Measurements from ENCODE around the gene PRR4.

Gene PRR4

GRCh38 chr12:10826258-10826657 lies 23.0 kb downstream of the PRR4 start, which contains the start of gene TAS2R10:
Gene TAS2R10, minus strand, starts transcription at chr12:10826358. Its CDS starts 89 bp downstream, at chr12:10826269.
- H3K36me3 ChIP-seq (replicated peaks; ENCODE audit: low read depth, low read length), result no peaks in the 10 kb centered on the region
- H3K9me3 ChIP-seq (ENCODE audit: insufficient read depth, low read length), result no peaks in the 10 kb centered on the region
- H3K27me3 ChIP-seq (ENCODE audit: low read depth, low read length), result no peaks in the 10 kb centered on the region
- no peak within 1 kb of the TSS for H2AFZ ChIP-seq (ENCODE audit: low read depth, low read length)
- H4K20me1 ChIP-seq (ENCODE audit: insufficient read depth, low read length), result no peaks in the 10 kb centered on the region
- no peak within 1 kb of the TSS for H3K4me3 ChIP-seq (ENCODE audit: low read length)
- H3K27ac ChIP-seq (ENCODE audit: low read length), result no peak within 1 kb of the TSS
- H3K9ac ChIP-seq (ENCODE audit: low read length), result no peak within 1 kb of the TSS
- no peak for TF ChIP-seq CTCF (IDR thresholded peaks at IDR 0.05; ENCODE audit: low read depth, low read length)
- no peak for TF ChIP-seq EZH2phosphoT487 (IDR thresholded peaks at IDR 0.05; ENCODE audit: low read depth)
- H3K4me2 ChIP-seq (ENCODE audit: low read length), result no peak within 1 kb of the TSS
- no peaks in the 10 kb centered on the region for H3K4me1 ChIP-seq (ENCODE audit: low read length)
- no peaks in the 10 kb centered on the region for H3K79me2 ChIP-seq (ENCODE audit: low read length)

- Histone ChIP-seq H3K27ac (ENCODE audit: low read length) (no peak overlapping the region), H3K4me3 (ENCODE audit: low read length) (no peak overlapping the region)
- TF ChIP-seq CTCF (IDR thresholded peaks at IDR 0.05; ENCODE audit: low read depth, low read length) (no peak), EZH2phosphoT487 (IDR thresholded peaks at IDR 0.05; ENCODE audit: low read depth) (no peak)
Observed at GRCh38 chr12:10824957-10825356, 24.3 kb downstream of the PRR4 start.

GRCh38 chr12:10811883-10812536 lies 37.3 kb downstream of the PRR4 start:
- H3K4me3 ChIP-seq (ENCODE audit: low read length), result no peak overlapping the region
- H3K27me3 ChIP-seq (ENCODE audit: low read depth, low read length), result no peaks in the 10 kb centered on the region
- H3K79me2 ChIP-seq (ENCODE audit: low read length), result no peaks in the 10 kb centered on the region
- H3K9me3 ChIP-seq (ENCODE audit: insufficient read depth, low read length), result no peaks in the 10 kb centered on the region
- no peak overlapping the region for H3K27ac ChIP-seq (ENCODE audit: low read length)
- no peaks in the 10 kb centered on the region for H3K36me3 ChIP-seq (replicated peaks; ENCODE audit: low read depth, low read length)
- H3K4me1 ChIP-seq (ENCODE audit: low read length), result no peaks in the 10 kb centered on the region
- TF ChIP-seq EZH2phosphoT487 (IDR thresholded peaks at IDR 0.05; ENCODE audit: low read depth) (no peak), CTCF (IDR thresholded peaks at IDR 0.05; ENCODE audit: low read depth, low read length) (no peak)
- no peaks in the 10 kb centered on the region for H4K20me1 ChIP-seq (ENCODE audit: insufficient read depth, low read length)
- no peak overlapping the region for H3K9ac ChIP-seq (ENCODE audit: low read length)
- H3K4me2 ChIP-seq (ENCODE audit: low read length), result no peak overlapping the region
- no peak overlapping the region for H2AFZ ChIP-seq (ENCODE audit: low read depth, low read length)

More at GRCh38 chr12:10824957-10825356, 24.3 kb downstream of the PRR4 start:
- H4K20me1 ChIP-seq (ENCODE audit: insufficient read depth, low read length), result no peaks in the 10 kb centered on the region
- no peak overlapping the region for H2AFZ ChIP-seq (ENCODE audit: low read depth, low read length)
- H3K9me3 ChIP-seq (ENCODE audit: insufficient read depth, low read length), result no peaks in the 10 kb centered on the region
- no peak overlapping the region for H3K4me2 ChIP-seq (ENCODE audit: low read length)
- H3K79me2 ChIP-seq (ENCODE audit: low read length), result no peaks in the 10 kb centered on the region
- H3K36me3 ChIP-seq (replicated peaks; ENCODE audit: low read depth, low read length), result no peaks in the 10 kb centered on the region
- H3K4me1 ChIP-seq (ENCODE audit: low read length), result no peaks in the 10 kb centered on the region
- no peak overlapping the region for H3K9ac ChIP-seq (ENCODE audit: low read length)
- no peaks in the 10 kb centered on the region for H3K27me3 ChIP-seq (ENCODE audit: low read depth, low read length)

GRCh38 chr12:10810068-10810467 lies 39.2 kb downstream of the PRR4 start, which contains the start of gene TAS2R9:
Gene TAS2R9, minus strand, starts transcription at chr12:10810168. Its CDS starts 93 bp downstream, at chr12:10810075.
- H3K27me3 ChIP-seq (ENCODE audit: low read depth, low read length), result no peaks in the 10 kb centered on the region
- no peaks in the 10 kb centered on the region for H3K36me3 ChIP-seq (replicated peaks; ENCODE audit: low read depth, low read length)
- no peak within 1 kb of the TSS for H2AFZ ChIP-seq (ENCODE audit: low read depth, low read length)
- no peaks in the 10 kb centered on the region for H3K4me1 ChIP-seq (ENCODE audit: low read length)
- H3K4me2 ChIP-seq (ENCODE audit: low read length), result no peak within 1 kb of the TSS
- H4K20me1 ChIP-seq (ENCODE audit: insufficient read depth, low read length), result no peaks in the 10 kb centered on the region
- H3K79me2 ChIP-seq (ENCODE audit: low read length), result no peaks in the 10 kb centered on the region
- no peak within 1 kb of the TSS for H3K27ac ChIP-seq (ENCODE audit: low read length)
- H3K4me3 ChIP-seq (ENCODE audit: low read length), result no peak within 1 kb of the TSS
- no peak for TF ChIP-seq CTCF (IDR thresholded peaks at IDR 0.05; ENCODE audit: low read depth, low read length)
- no peaks in the 10 kb centered on the region for H3K9me3 ChIP-seq (ENCODE audit: insufficient read depth, low read length)
- no peak within 1 kb of the TSS for H3K9ac ChIP-seq (ENCODE audit: low read length)
